Inferior parietal cortex (tissue), 1 donor: ENCODE results near the gene ZDHHC16.
"Not testable (repeated sequence)": the region's sequence is repeated elsewhere in the genome, so short reads cannot be mapped to it uniquely, and the experiment has no call there.

Source experiments
- DNase-seq: peaks from one replicate; pipeline ENCODE4 v3.0.0-alpha.2; 2016; ENCODE audit errors: extremely low spot score

The ZDHHC16 gene

GRCh38 chr10:97434557-97434956 is 11.4 kb upstream of the ZDHHC16 start:
- no peak for DNase-seq

GRCh38 chr10:97435211-97435610 is 10.8 kb upstream of the ZDHHC16 start:
- no peak for DNase-seq

GRCh38 chr10:97442277-97442676 is 3.7 kb upstream of the ZDHHC16 start:
- DNase-seq, result no peak

- DNase-seq, result no peak
These were observed 1.8 kb upstream of the ZDHHC16 start for GRCh38 chr10:97444212-97444611.

- DNase-seq, result no peak
These were observed 636 bp upstream of the ZDHHC16 start for GRCh38 chr10:97445357-97445721.

GRCh38 chr10:97450828-97451227 is 4.9 kb downstream of the ZDHHC16 start:
- DNase-seq, result no peak

- no peak for DNase-seq
These were observed 5.6 kb downstream of the ZDHHC16 start for GRCh38 chr10:97451605-97452004.

GRCh38 chr10:97452352-97452751 is 6.4 kb downstream of the ZDHHC16 start:
- no peak for DNase-seq

GRCh38 chr10:97454330-97455036 is 8.5 kb downstream of the ZDHHC16 start:
- no peak for DNase-seq

- no peak for DNase-seq
These were observed 10.2 kb downstream of the ZDHHC16 start for GRCh38 chr10:97456034-97456685.

GRCh38 chr10:97456686-97457065 is 10.7 kb downstream of the ZDHHC16 start:
- DNase-seq, result no peak

GRCh38 chr10:97459111-97459510 is 13.1 kb downstream of the ZDHHC16 start:
- DNase-seq, result no peak

- no peak for DNase-seq
These were observed 14.0 kb downstream of the ZDHHC16 start for GRCh38 chr10:97459933-97460332.

- no peak for DNase-seq
These were observed 16.3 kb downstream of the ZDHHC16 start for GRCh38 chr10:97462309-97462708.

- peak; percentile 72 for DNase-seq
These were observed 17.6 kb downstream of the ZDHHC16 start for GRCh38 chr10:97463363-97464132.

- no peak for DNase-seq
These were observed 18.3 kb downstream of the ZDHHC16 start for GRCh38 chr10:97464226-97464625.

- no peak for DNase-seq
These were observed 20.0 kb downstream of the ZDHHC16 start for GRCh38 chr10:97465982-97466381.

GRCh38 chr10:97466755-97467154 is 20.8 kb downstream of the ZDHHC16 start:
- no peak for DNase-seq

- no peak for DNase-seq
These were observed 22.2 kb downstream of the ZDHHC16 start for GRCh38 chr10:97468162-97468561.

- not testable (repeated sequence) for DNase-seq
These were observed 22.8 kb downstream of the ZDHHC16 start for GRCh38 chr10:97468781-97469180.

- DNase-seq, result no peak
These were observed 28.9 kb downstream of the ZDHHC16 start for GRCh38 chr10:97474918-97475317.

- no peak for DNase-seq
These were observed 30.1 kb downstream of the ZDHHC16 start for GRCh38 chr10:97475936-97476594.
